PFSK-1 (cell line): ENCODE measurements around the gene TMEM132E.

ENCODE experiments used
- FOXP2 ChIP-seq: optimal IDR thresholded peaks from 2 replicates; pipeline ENCODE3; 2011; ENCODE audit warnings: borderline replicate concordance, control low read depth, inconsistent platforms; ENCODE audit not compliant: insufficient read depth; ENCODE audit errors: extremely low read length, extremely low read depth
- POLR2AphosphoS5 ChIP-seq: IDR thresholded peaks from 2 replicates; pipeline ENCODE4 v1.6.1; 2012; ENCODE audit warnings: low read depth, mild to moderate bottlenecking, control low read depth, low read length, moderate library complexity
- REST ChIP-seq, 2 experiments: IDR thresholded peaks; 2 replicates each; pipeline versions ENCODE4 v1.6.1 to v1.8.0; 2011 to 2012; ENCODE audit warnings: low read depth in 2 of 2, low read length in 2 of 2, control low read depth in 1 of 2, inconsistent platforms in 1 of 2, mild to moderate bottlenecking in 1 of 2, moderate library complexity in 1 of 2; ENCODE audit not compliant: insufficient read depth in 1 of 2
- SIN3A ChIP-seq: IDR thresholded peaks from 2 replicates; pipeline ENCODE4 v1.6.1; 2012; ENCODE audit warnings: mild to moderate bottlenecking, low read length, moderate library complexity, borderline replicate concordance; ENCODE audit not compliant: insufficient read depth
- TAF1 ChIP-seq: IDR thresholded peaks from 2 replicates; pipeline ENCODE4 v1.6.1; 2012; ENCODE audit warnings: low read length, control low read depth, borderline replicate concordance; ENCODE audit not compliant: insufficient read depth

TMEM132E gene

GRCh38 chr17:34671191-34671590 lies 91.8 kb downstream of the TMEM132E start:
- TF ChIP-seq SIN3A (no peak), REST (IDR thresholded peaks at IDR 0.05; ENCODE audit: insufficient read depth in 1 of 2, low read depth in 2 of 2, low read length in 2 of 2) (no peak), POLR2AphosphoS5 (no peak), FOXP2 (no peak), TAF1 (no peak)

GRCh38 chr17:34672176-34672785 lies 92.9 kb downstream of the TMEM132E start:
- TF ChIP-seq SIN3A (no peak), POLR2AphosphoS5 (no peak), FOXP2 (no peak), REST (IDR thresholded peaks at IDR 0.05; ENCODE audit: insufficient read depth in 1 of 2, low read depth in 2 of 2, low read length in 2 of 2) (no peak), TAF1 (no peak)

GRCh38 chr17:34673516-34673915 lies 94.1 kb downstream of the TMEM132E start:
- TF ChIP-seq SIN3A, result no peak
- no peak for TF ChIP-seq POLR2AphosphoS5
- no peak for TF ChIP-seq FOXP2
- TF ChIP-seq REST (IDR thresholded peaks at IDR 0.05; ENCODE audit: insufficient read depth in 1 of 2, low read depth in 2 of 2, low read length in 2 of 2), result no peak
- TF ChIP-seq TAF1, result no peak

- TF ChIP-seq POLR2AphosphoS5 (no peak), REST (IDR thresholded peaks at IDR 0.05; ENCODE audit: insufficient read depth in 1 of 2, low read depth in 2 of 2, low read length in 2 of 2) (no peak), FOXP2 (no peak), TAF1 (no peak), SIN3A (no peak)
Measured at GRCh38 chr17:34673995-34674890, 94.9 kb downstream of the TMEM132E start.
